Activated naive CD4-positive, alpha-beta T cell (primary cell): ENCODE results near the gene SUPT4H1.
"Not testable (repeated sequence)": the region's sequence is repeated elsewhere in the genome, so short reads cannot be mapped to it uniquely, and the experiment has no call there.

Experiments used
- DNase-seq, 4 experiments: peaks; one replicate each; lab custom pipeline; 2025; lab: John Stamatoyannopoulos, UW

SUPT4H1 gene

DNA sequence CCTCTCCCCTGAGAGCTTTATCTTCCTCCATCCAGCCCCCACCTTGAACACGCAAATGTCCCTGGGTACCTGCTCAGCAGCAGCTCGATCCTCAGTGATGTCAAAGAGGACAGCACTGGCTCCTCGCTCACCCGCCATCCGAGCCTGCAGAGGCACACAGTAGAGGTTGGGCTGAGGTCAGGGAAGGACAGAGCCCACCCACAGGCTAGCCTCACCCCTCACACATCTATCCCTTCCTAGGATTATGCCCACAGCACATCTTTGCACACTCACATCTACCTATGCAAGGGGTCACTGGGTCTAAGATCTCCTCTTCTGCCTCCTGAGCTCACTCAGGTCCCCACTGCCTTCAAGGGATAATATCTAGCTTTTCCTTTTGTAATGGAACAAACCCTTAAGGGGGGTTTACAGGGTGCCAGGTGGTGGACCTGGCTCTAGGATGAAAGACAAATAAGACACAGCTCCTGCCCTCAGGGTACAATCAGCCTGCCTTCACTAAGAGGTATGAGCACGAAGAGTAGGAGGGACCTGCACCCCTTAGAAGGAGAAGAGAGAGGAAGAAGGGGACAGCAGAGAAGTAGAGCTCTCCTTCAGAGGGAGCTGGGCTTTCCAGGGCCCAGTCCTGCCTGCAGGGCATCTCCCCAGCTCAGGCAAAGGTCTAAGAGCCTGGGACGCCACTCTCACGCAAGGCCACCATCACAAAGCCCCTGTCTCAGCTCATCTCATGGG lies 11.6 kb upstream of the SUPT4H1 start:
- no peak for DNase-seq

DNA sequence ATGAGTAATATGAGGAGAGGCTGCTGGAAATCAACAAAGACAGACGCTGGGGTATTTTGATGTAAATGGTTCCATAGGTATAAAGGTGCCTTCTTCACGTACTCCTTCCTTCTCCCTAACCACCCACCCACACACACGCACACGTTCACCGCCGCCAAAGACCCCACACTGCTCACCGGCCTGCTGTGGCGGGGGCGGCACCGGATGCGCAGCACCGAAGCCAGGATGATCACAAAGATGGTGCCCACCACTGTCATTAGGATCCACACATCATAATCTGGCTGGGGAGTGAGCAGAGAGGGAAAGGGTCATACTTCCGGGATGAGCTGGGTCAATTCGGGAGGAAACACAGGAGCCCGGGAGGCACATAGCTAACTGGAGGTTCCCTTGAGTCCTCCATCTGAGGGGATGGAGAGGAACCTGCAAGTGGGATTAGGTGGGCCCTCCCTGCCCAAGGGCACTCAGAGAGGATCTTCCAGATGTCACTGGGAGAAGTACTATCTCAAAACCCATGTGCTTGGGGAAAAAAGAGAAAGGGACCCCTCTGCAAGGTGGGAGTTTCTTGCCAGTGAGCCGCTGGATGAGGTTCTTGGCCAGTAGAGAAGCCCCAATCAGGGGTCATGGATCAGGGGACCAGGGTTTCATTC lies 10.5 kb upstream of the SUPT4H1 start:
- no peak for DNase-seq

DNA sequence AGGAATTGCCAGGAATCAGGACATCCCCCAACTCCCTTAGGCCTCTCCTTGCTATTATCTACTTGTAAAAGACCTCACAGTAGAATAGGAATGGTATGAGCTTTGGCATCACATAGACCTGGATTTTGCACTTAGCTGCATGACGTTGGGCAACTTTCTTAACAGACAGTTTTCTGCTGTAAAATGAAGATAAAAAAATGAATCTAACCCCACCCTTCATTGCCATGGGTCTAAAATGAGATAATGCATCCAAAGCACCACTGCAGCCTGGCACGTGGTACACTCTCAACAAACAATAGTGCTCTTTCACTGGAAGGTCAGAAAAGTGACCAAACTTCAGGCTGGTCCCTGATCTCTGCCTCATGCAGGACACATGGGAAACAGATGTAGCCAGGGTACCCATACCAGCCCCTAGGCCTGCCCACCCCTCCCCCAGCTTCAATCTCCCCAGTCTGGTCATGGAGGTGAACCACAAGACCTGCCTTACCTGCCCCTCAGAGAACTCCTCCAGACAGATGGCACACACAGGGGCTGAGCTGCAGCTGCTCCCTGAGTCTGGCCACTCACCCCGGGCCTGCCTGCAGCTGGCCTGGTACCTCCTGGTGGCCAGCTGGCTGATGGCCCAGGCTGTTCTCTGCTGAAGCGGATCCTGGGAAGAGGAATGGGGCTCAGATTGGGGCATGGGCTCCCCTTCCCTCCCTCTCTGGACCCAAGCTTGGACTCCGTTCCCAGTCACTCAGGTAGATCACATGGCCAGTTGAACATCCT lies 8.5 kb upstream of the SUPT4H1 start:
- no peak for DNase-seq

DNA sequence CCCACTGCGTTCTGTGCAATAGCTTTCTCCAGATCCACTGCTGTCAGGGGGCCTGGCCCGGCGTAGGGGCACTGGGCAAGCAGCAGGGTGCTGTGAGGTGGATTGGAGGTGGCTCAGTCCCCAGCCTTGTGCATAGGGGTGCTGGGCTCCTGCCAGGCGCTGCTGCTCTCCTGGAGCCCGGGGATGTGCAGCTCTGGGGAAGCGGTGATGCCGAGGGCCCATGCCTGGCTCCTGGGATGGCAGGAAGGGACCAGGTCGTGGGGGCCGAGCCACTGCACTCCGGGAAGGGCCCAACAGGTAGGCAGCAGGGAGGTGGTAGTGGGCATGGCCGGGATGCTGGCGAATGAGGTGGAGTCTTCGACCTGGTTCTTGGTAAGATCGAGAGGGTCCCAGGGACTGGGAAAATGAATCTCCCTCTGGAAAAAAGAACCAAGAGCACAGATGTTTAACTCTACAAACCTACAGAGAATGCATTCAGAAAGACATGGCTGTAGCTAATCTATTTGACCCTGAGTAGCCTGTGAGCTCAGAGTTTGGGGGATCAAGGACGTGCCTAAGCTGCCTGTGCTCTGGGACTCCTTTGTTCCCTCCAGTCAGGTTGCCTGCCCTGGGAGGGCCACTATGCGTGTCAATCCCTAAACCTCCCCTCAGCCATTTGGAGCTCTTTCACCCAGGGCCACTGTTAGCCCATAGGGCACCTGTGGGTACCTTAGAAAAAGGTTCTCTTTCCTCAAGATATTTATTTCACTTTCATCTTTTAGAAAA lies 6.6 kb upstream of the SUPT4H1 start:
- DNase-seq = no peak

DNA sequence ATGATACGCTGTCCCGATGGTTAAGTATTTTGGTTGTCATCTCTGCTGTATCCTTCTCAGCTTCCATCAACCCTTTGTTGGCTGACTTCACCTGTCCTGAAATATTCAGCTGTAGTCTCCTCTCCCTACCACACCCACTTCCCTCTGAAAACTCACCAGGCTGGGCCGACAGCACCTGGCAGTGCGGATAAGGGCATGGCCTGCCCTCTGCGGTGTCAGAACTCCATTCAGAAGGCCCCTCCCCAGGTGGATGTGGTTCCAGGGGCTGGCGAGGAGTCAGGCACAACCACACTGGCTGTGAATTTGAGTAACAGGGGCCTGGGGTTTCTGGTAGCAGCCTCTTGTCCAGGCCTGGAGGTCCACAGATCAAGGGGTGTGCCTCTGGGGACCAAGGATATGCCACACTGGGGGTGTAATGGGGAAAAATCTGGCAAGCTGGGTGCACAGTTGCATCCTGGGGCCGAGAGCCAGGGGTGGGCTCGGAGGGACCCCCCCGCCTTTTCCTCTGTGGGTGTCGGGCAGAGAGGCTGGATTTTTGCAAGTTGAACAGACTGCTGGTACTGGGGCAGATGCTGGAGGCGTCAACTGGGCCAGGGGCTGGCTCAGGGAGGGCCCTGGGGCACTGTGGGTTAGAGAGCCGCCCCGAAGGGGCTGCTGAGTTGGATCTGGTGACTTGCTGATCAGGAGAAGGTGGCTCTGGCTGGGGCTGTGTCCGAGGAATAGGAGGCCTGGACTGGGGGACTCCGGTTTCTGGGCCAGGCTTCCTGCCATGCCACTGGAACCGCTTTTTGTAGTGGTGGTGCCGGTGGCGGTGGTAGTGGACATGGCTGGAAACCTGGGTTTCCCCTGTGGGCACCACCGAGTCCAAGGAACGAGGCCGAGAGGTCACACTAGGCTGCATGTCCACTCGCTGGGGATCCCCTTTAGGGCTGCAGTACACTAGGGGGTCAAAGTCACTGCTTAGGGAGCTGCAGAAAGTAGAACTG lies 5.6 kb upstream of the SUPT4H1 start:
- no peak for DNase-seq

DNA sequence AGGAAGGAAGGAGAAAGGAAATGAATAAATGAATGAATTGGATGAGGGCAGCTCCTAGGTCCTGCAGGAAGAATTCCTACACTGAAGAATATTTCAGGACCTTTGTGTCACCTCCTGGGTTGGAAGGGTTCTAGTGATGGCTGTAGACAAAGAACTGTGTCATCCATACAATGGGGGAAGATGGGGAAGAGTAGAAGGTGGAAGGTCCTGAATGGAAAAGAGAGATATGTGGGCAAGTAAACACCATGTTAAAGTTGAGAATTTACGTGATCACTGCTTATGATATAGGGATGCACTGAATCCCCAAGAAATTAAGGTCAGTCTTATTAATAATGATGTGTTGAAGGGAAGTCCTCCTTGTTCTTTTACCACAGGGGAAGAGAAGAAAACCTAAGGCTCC lies 4.2 kb upstream of the SUPT4H1 start:
- DNase-seq = no peak

DNA sequence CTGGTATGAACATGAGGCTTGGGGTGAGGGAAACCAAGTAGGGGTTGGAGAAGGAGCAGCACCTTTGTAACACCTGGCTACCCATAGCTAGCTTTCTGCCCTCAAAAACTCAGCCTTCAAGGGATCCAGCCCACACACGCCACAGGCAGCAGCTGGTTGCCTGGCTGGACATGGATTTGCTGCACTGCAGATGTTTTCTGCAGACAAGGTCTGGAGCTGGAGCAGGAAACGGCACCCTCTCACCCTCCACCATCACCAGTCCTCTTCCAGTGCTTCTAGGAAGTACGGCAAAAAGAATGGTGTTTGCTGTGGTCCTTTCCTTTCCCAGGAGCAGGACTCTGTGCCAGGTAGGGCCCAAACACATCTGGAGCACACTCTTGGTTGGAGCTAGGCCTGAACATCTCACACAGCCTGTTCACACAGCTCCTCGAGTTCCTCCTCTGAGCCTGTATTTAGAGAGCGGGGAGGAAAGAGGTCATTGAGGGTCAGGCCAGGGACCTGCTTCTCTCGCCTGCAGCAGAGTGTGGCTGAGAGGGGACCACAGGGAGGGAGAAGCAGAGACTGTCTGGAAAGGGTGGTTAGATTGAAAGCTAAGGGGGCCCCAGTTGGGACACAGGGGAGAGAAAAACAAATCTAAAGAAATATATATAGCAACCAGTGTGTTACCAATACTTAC lies 2.7 kb upstream of the SUPT4H1 start:
- no peak for DNase-seq

DNA sequence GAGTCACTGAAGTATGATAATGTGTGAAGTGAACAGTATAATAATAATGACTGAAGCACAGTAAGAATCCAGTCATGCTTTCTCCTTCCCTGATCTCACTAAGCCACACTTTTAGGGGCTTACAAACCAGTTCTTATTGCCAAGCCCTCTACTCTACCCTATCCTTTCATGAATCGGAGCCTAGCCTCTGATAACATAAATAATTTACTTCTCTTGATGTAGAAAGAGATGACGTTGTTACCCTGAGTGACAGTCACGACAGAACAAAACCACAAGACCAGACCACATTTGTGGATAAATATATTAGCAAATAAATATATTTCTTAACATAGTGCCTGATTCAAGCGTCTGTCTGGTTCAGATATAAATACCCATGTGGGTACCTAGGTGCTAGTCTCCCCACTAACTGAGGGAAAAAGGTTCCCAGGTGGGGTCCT lies 1.4 kb upstream of the SUPT4H1 start:
- no peak for DNase-seq

DNA sequence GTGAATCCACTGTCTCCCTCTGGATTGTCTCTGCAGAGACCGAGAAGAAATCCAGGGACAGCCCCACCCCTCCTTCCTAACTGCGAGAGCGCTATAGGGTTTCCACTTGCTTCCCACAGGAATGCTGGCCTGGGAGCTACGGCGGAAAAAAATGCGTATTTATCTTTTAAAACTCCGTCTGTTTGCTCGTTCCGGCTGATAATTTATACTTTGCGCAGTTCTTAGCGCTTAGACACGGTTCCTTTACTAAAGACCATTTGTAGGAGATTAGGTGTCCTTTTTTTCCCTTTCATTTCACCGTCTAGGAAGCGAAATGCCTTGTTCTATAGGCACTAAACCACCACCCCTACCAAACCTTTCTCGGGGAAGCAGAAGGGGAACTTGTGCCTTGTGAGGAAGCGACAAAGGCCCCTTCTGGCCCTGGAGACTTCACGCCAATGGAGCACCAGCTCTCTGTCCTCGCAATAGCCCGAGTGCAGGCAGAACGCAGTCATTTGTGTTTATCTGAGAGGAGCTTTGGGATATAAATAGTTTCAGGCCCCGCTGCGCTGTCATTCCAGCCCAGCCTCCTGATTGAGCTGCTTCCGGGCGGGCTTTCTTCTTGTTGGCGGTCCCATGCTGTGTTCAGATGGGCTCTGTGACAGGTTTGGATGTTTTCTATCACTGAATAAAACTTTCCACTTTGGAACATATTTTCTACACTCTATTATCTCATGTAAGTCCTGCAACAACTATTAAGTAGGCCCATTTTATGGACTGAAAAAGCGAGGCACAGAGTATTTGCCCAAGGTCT lies 791 bp upstream of the SUPT4H1 start:
- no peak for DNase-seq

DNA sequence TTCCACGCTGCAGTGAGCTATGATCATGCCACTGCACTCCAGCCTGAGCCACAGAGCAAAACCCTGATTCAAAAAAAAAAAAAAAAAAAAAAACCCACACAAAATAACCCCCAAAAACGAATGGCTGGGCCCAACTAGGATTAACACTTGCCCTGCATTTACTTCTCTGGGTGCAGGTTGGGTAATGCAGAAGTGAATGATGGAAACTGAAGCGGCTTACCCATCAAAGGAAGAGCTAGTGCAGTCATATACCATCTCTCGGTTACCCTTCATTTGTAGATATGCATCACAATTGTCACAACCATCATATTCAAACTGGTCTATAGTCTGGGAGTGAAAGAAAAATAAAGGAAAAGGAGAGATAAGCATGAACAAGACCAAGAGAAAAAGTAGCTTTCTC lies 819 bp downstream of the SUPT4H1 start:
- no peak for DNase-seq

DNA sequence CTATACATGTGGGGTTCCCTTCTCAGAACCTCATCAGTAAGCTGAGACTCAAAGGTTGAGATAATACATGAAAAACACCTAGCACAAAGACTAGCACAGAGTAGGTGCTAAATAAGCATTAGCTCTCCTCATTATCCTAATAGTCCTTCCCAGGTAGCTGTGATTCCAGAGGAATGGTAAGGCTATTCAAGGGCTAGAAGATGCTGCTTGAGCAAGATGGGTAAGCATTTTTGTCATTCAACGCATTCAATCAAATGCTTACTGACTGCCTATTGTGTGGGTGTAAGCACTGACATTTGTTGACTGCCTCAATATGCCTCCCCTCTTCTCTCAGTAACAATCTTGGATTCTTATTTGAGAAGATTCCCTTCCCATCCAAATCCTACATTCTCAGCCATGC lies 4.0 kb downstream of the SUPT4H1 start:
- no peak for DNase-seq

DNA sequence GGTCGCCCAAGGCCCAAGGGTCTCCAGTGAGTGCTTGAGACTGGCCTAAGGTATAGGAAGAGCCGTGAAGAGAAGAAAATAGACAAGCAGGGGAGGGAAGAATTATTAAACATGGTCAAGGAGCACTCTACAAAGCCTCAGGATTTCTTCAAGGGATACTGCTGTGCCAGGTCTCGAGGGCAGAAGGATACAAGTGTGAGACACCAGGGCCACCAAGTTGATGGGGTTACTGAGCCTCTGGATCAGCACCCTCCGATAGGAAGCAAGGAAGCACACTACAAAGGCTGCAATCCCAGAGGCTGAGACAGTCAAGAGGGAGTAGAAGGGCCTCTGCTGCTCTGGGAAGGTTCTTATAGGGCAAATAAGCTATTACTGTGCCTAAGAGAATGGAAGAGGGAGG lies 6.5 kb downstream of the SUPT4H1 start:
- no peak for DNase-seq

DNA sequence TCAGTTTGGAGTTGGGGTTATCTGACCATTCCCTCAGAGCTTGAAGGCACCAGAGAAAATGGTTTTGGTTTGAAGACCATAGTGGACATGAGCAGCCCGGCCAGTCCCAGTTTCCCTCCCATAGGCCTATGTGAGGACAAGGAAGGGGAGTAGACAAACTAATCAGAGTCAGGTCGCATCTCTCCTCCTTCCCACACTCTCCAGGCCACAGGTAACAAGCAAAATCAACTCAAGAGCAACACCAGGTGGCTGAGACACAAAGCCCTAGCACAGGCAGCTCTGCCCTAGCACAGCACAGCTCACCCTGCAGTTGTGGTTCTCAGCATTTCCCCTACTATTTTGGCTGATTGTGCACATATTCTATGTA lies 7.2 kb downstream of the SUPT4H1 start:
- peak in 1 of 4 experiments; percentile 38 for DNase-seq

DNA sequence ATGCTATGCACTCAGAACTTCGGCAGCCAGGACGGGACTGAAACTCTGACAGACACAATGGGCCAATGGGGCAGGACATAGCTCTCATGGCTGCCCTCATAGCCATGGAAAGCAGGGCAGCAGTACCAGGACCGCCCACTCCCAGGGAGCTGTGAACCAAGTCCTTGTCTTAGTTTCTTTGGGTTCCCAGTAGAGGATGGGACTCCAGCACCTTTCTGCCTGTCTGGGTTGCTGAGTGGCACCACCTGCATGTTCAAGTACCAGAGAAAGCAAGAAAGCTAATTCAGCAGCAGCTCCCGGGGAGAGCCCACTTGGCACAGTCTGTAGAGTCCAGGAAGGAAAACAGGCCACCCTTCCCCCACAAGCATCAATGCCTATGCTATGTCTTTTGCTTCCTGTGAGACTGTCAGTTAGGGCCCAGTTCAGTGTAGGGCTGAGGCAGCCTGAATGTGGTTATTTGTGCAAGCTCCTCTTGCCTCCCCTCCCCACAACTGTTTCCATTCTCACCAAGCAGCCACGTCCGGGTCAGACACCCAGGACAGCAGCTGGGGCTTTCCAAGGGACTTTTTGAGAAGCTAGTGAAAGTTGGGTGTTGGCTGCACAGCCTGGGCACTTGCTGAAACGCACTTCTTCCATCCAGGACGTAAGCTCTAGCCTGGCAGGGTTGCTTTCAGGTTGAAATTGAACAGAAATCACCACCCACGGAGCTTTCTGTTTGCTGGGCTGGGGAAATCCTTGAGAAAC lies 7.8 kb downstream of the SUPT4H1 start:
- peak; percentile 48 to 60 (median 53) for DNase-seq

DNA sequence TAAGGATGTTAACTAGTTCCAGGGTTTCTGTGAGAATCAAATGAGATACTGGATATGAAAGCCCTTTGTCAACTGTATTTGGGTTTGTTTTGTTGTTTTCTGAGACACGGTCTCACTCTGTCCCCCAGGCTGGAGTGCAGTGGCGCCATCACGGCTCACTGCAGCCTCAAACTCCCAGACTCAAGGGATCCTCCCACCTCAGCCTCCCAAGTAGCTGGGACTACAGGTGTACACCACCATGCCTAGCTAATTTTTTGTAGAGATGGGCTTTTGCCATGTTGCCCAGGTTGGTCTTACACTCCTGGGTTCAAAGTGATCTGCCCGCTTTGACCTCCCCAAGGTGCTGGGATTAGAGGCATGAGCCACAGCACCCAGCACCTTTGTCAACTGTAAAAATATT lies 8.9 kb downstream of the SUPT4H1 start:
- no peak for DNase-seq

DNA sequence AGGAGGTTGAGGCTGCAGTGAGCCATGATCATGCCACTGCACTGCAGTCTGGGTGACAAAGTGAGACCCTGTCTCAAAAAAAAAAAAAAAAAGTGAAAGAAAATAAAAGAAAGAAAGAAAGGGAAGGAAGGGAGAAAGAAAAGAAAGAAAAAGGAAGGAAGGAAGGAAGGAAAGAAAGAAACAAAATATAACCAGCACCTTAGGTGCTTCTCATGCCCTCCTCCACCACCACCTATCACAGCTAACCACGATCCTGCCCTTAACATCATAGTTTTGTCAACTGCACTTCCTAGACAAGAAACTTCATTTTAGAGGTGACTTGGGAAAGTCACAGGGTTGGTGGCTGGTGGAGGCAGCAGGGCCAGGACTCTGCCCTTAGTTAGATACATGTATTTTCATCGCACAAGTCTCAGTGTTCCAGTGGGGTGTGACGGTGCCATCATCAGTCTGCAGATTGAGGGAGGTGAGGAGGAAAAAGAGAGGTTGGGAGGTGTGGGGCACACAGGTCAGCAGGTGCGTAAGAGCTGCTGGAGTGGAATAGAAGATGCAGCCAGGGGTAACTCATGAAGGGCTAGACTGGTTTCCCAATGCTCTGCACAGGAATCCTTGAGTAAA lies 10.0 kb downstream of the SUPT4H1 start:
- no peak for DNase-seq

DNA sequence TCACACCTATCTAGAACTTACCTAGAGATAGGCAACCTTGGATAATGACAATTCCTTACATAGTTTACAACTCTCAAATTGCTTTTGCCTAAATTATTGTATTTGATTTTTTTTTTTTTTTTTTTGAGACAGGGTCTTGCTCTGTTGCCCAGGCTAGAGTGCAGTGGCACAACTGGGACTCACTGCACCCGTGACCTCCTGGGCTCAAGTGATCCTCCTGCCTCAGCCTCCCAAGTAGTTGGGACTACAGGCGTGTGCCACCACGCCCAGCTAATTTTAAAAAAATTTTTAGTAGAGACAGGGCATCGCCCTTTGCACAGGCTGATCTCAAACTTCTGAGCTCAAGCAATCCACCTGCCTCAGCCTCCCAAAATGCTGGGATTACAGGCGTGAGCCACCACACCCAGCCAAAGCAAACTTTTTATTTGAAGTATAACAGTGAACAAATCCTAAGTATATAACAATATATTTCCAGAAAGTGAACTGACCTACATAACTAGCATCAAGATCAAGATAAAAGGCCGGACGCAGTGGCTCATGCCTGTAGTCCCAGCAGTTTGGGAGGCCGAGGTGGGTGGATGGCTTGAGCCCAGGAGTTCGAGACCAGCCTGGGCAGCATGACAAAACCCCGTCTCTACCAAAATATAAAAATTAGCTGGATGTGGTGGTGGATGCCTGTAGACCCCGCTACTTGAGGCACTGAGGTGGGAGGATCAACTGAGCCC lies 10.7 kb downstream of the SUPT4H1 start:
- DNase-seq = not testable (repeated sequence)

DNA sequence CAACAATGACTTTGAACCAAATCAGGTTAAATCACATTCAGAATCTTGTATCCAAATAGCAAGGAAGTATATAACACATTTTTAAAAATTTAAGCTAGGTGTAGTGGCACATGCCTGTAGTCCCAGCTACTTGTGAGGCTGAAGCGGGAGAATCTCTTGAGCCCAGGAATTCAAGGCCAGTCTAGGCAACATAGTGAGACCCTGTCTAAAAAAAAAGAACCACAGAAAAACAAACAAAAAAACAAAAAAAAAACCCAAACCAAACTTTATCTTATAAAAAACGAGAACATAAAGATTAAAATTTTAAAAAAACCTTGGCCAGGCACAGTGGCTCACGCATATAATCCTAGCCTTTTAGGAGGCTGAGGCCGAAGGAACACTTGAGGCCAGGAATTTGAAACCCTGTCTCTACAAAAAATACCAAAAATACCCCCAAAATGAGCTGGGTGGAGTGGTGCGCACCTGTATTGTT lies 11.6 kb downstream of the SUPT4H1 start:
- no peak for DNase-seq
